Measurements from ENCODE around the gene BICD2. TPM values are rescaled to one million over a fixed set of nuclear protein-coding genes. Genes with fewer than 3 reads are reported as not detected.

Gene BICD2
- total and polyA plus RNA-seq, 7 donors: 5.4 to 38.5 (median 30.6) TPM

DNA sequence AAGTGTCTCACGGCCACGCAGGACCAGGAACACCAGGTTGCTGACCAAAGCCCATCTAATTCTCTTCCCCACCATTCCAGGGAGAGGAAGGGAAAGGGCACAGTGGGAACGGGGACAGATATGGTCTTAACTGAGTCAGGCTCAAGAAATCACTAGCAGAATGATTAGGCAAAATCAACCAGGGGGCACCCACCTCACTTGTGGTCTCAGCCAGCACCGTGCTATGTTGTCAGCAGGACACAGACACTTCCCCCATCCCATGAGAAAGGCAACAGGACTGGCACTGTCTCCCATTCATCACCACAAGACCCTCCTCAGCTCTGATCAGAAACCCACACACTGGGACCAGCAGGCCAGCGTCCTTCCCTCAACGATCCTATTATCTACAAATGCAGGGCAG is 2.9 kb downstream of the BICD2 start:
- Histone ChIP-seq H3K27ac (peak overlapping the region in 2 of 4 donors; percentile 89 to 100), H3K27me3 (no peaks in the 10 kb centered on the region), H3K9me3 (no peaks in the 10 kb centered on the region), H3K36me3 (no peaks in the 10 kb centered on the region), H3K4me3 (no peak overlapping the region), H3K4me1 (peaks cover 0 to 61% (median 53%) of the 10 kb centered on the region in 4 donors)
- intact Hi-C loops (cut with DNase I): loop anchor here (10.0 kb wide), 3 partner anchors 47 to 437 kb away; partner anchors contain the start of genes CARD19, CENPP and NOL8
- 64 to 84% methylated on average over 6 of the region's 6 CpGs for WGBS, 2 donors
- DNase-seq: no peak
- TF ChIP-seq CTCF (IDR thresholded peaks at IDR 0.05) (no peak), POLR2A (IDR thresholded peaks at IDR 0.05) (no peak)

GRCh38 chr9:92760494-92760893 is 4.1 kb downstream of the BICD2 start:
- no peak for DNase-seq
- Histone ChIP-seq H3K27ac (peak overlapping the region; percentile 51 to 100 (median 52)), H3K4me1 (peaks cover 0 to 56% (median 46%) of the 10 kb centered on the region in 4 donors), H3K27me3 (no peaks in the 10 kb centered on the region), H3K4me3 (no peak overlapping the region), H3K9me3 (no peaks in the 10 kb centered on the region), H3K36me3 (no peaks in the 10 kb centered on the region)
- TF ChIP-seq POLR2AphosphoS5 (IDR thresholded peaks at IDR 0.05) (no peak), POLR2A (IDR thresholded peaks at IDR 0.05) (no peak), CTCF (IDR thresholded peaks at IDR 0.05) (no peak), EP300 (IDR thresholded peaks at IDR 0.05) (no peak)
- intact Hi-C loops (cut with DNase I): loop anchor here (10.0 kb wide), 3 partner anchors 46 to 436 kb away; partner anchors contain the start of genes CARD19, CENPP and NOL8
- WGBS, 2 donors: 64 to 78% methylated on average over 3 of the region's 3 CpGs

GRCh38 chr9:92760070-92760469 is 4.6 kb downstream of the BICD2 start:
- intact Hi-C loops (cut with DNase I): loop anchor here (10.0 kb wide), 3 partner anchors 45 to 435 kb away; partner anchors contain the start of genes CARD19, CENPP and NOL8
- WGBS, 2 donors: 67 to 74% methylated on average over 8 of the region's 8 CpGs
- H3K36me3 ChIP-seq: no peaks in the 10 kb centered on the region
- peak; percentile 89 for DNase-seq
- H3K4me1 ChIP-seq: peaks cover 0 to 54% (median 46%) of the 10 kb centered on the region in 4 donors
- H3K4me3 ChIP-seq: no peak overlapping the region
- H3K27me3 ChIP-seq: no peaks in the 10 kb centered on the region
- H3K9me3 ChIP-seq: no peaks in the 10 kb centered on the region
- peak overlapping the region; percentile 29 to 100 (median 52) for H3K27ac ChIP-seq
- TF ChIP-seq POLR2A (IDR thresholded peaks at IDR 0.05) (no peak), POLR2AphosphoS5 (IDR thresholded peaks at IDR 0.05) (peak in 1 of 4 donors; percentile 23)

- TF ChIP-seq POLR2A (IDR thresholded peaks at IDR 0.05) (no peak), EP300 (IDR thresholded peaks at IDR 0.05) (no peak), POLR2AphosphoS5 (IDR thresholded peaks at IDR 0.05) (no peak), CTCF (IDR thresholded peaks at IDR 0.05) (no peak)
- H3K27ac ChIP-seq: peak overlapping the region in 3 of 4 donors; percentile 29 to 100 (median 53)
- 88 to 90% methylated on average over 2 of the region's 2 CpGs for WGBS, 2 donors
- H3K9me3 ChIP-seq: no peaks in the 10 kb centered on the region
- H3K27me3 ChIP-seq: no peaks in the 10 kb centered on the region
- no peaks in the 10 kb centered on the region for H3K36me3 ChIP-seq
- H3K4me3 ChIP-seq: no peak overlapping the region
- intact Hi-C loops (cut with DNase I): no loop called here
- no peak for DNase-seq
- H3K4me1 ChIP-seq: peaks cover 0 to 54% (median 46%) of the 10 kb centered on the region in 4 donors
Measured at GRCh38 chr9:92759446-92759845, 5.2 kb downstream of the BICD2 start.

- H3K27me3 ChIP-seq: no peaks in the 10 kb centered on the region
- no peaks in the 10 kb centered on the region for H3K36me3 ChIP-seq
- H3K27ac ChIP-seq: no peak overlapping the region
- H3K4me1 ChIP-seq: peaks cover 0 to 46% (median 37%) of the 10 kb centered on the region in 4 donors
- intact Hi-C loops (cut with DNase I): no loop called here
- TF ChIP-seq POLR2AphosphoS5 (IDR thresholded peaks at IDR 0.05): no peak
- TF ChIP-seq POLR2A (IDR thresholded peaks at IDR 0.05): no peak
- TF ChIP-seq EP300 (IDR thresholded peaks at IDR 0.05): no peak
- no peak for TF ChIP-seq CTCF (IDR thresholded peaks at IDR 0.05)
- WGBS, 2 donors: 95 to 96% methylated on average over 9 of the region's 9 CpGs
- DNase-seq: no peak
- H3K4me3 ChIP-seq: no peak overlapping the region
- H3K9me3 ChIP-seq: no peaks in the 10 kb centered on the region
Measured at GRCh38 chr9:92756792-92757191, 7.8 kb downstream of the BICD2 start.
